ENCODE results near the gene ACBD5.
"Not testable (repeated sequence)": the region's sequence is repeated elsewhere in the genome, so short reads cannot be mapped to it uniquely, and the experiment has no call there.

The ACBD5 gene

GRCh38 chr10:27247006-27247405 is 6.4 kb upstream of the ACBD5 start:
- peaks cover 17% of the 10 kb centered on the region for H3K4me1 Mint-ChIP-seq (ENCODE audit: low read depth)
- H3K27me3 Mint-ChIP-seq, result no peaks in the 10 kb centered on the region
- H3K27ac Mint-ChIP-seq, result no peak overlapping the region
- H3K9me3 Mint-ChIP-seq (ENCODE audit: low read depth), result no peaks in the 10 kb centered on the region
- H3K36me3 Mint-ChIP-seq, result peaks cover 5% of the 10 kb centered on the region
- no peak overlapping the region for H3K4me3 Mint-ChIP-seq

GRCh38 chr10:27245836-27246235 is 5.2 kb upstream of the ACBD5 start:
- Mint-ChIP-seq H3K4me1 (ENCODE audit: low read depth) (peaks cover 19% of the 10 kb centered on the region), H3K9me3 (ENCODE audit: low read depth) (no peaks in the 10 kb centered on the region), H3K4me3 (no peak overlapping the region), H3K27me3 (no peaks in the 10 kb centered on the region), H3K27ac (no peak overlapping the region), H3K36me3 (peaks cover 5% of the 10 kb centered on the region)

- no peak overlapping the region for H3K4me3 Mint-ChIP-seq
Observed at GRCh38 chr10:27244976-27245375, 4.4 kb upstream of the ACBD5 start.

GRCh38 chr10:27242951-27243551 is 2.5 kb upstream of the ACBD5 start:
- Mint-ChIP-seq H3K27me3 (no peaks in the 10 kb centered on the region), H3K4me3 (peak overlapping the region; percentile 98), H3K9me3 (ENCODE audit: low read depth) (no peaks in the 10 kb centered on the region), H3K27ac (peak overlapping the region; percentile 98), H3K4me1 (ENCODE audit: low read depth) (peaks cover 33% of the 10 kb centered on the region), H3K36me3 (peaks cover 3% of the 10 kb centered on the region)

More at GRCh38 chr10:27244976-27245375, 4.4 kb upstream of the ACBD5 start:
- peaks cover 21% of the 10 kb centered on the region for H3K4me1 Mint-ChIP-seq (ENCODE audit: low read depth)
- no peak overlapping the region for H3K27ac Mint-ChIP-seq
- no peaks in the 10 kb centered on the region for H3K27me3 Mint-ChIP-seq
- H3K9me3 Mint-ChIP-seq (ENCODE audit: low read depth), result no peaks in the 10 kb centered on the region
- peaks cover 5% of the 10 kb centered on the region for H3K36me3 Mint-ChIP-seq

- H3K4me1 Mint-ChIP-seq (ENCODE audit: low read depth), result peaks cover 33% of the 10 kb centered on the region
- H3K27ac Mint-ChIP-seq, result peak overlapping the region; percentile 98
- peaks cover 3% of the 10 kb centered on the region for H3K36me3 Mint-ChIP-seq
- H3K27me3 Mint-ChIP-seq, result no peaks in the 10 kb centered on the region
- peak overlapping the region; percentile 98 for H3K4me3 Mint-ChIP-seq
- H3K9me3 Mint-ChIP-seq (ENCODE audit: low read depth), result no peaks in the 10 kb centered on the region
Observed at GRCh38 chr10:27242473-27242950, 1.9 kb upstream of the ACBD5 start.

GRCh38 chr10:27241652-27242472 is 1.3 kb upstream of the ACBD5 start:
- Mint-ChIP-seq H3K4me3 (peak overlapping the region; percentile 98), H3K27ac (peak overlapping the region; percentile 98), H3K4me1 (ENCODE audit: low read depth) (peaks cover 33% of the 10 kb centered on the region), H3K27me3 (no peaks in the 10 kb centered on the region), H3K9me3 (ENCODE audit: low read depth) (no peaks in the 10 kb centered on the region), H3K36me3 (peaks cover 3% of the 10 kb centered on the region)

GRCh38 chr10:27241010-27241651 is 534 bp upstream of the ACBD5 start:
- H3K27me3 Mint-ChIP-seq, result no peaks in the 10 kb centered on the region
- H3K27ac Mint-ChIP-seq, result peak overlapping the region; percentile 98
- peak overlapping the region; percentile 98 for H3K4me3 Mint-ChIP-seq
- no peaks in the 10 kb centered on the region for H3K9me3 Mint-ChIP-seq (ENCODE audit: low read depth)
- H3K36me3 Mint-ChIP-seq, result no peaks in the 10 kb centered on the region
- peaks cover 33% of the 10 kb centered on the region for H3K4me1 Mint-ChIP-seq (ENCODE audit: low read depth)

- not testable (repeated sequence) for H3K4me3 Mint-ChIP-seq; H3K27ac Mint-ChIP-seq; H3K27me3 Mint-ChIP-seq; H3K9me3 Mint-ChIP-seq (ENCODE audit: low read depth); H3K36me3 Mint-ChIP-seq
- H3K4me1 Mint-ChIP-seq (ENCODE audit: low read depth), result peaks cover 18% of the 10 kb centered on the region
Observed at GRCh38 chr10:27237531-27237930, 3.1 kb downstream of the ACBD5 start.

- H3K4me1 Mint-ChIP-seq (ENCODE audit: low read depth), result peaks cover 18% of the 10 kb centered on the region
- not testable (repeated sequence) for H3K27ac Mint-ChIP-seq; H3K36me3 Mint-ChIP-seq; H3K27me3 Mint-ChIP-seq; H3K4me3 Mint-ChIP-seq; H3K9me3 Mint-ChIP-seq (ENCODE audit: low read depth)
Observed at GRCh38 chr10:27236589-27237128, 3.9 kb downstream of the ACBD5 start.

GRCh38 chr10:27235706-27236105 is 4.9 kb downstream of the ACBD5 start:
- H3K4me3 Mint-ChIP-seq, result no peak overlapping the region
- H3K27me3 Mint-ChIP-seq, result no peaks in the 10 kb centered on the region
- H3K4me1 Mint-ChIP-seq (ENCODE audit: low read depth), result peaks cover 14% of the 10 kb centered on the region
- no peak overlapping the region for H3K27ac Mint-ChIP-seq
- no peaks in the 10 kb centered on the region for H3K36me3 Mint-ChIP-seq
- no peaks in the 10 kb centered on the region for H3K9me3 Mint-ChIP-seq (ENCODE audit: low read depth)

GRCh38 chr10:27230022-27230421 is 10.6 kb downstream of the ACBD5 start:
- Mint-ChIP-seq H3K4me1 (ENCODE audit: low read depth) (peaks cover 11% of the 10 kb centered on the region), H3K4me3 (no peak overlapping the region), H3K27me3 (no peaks in the 10 kb centered on the region), H3K9me3 (ENCODE audit: low read depth) (no peaks in the 10 kb centered on the region), H3K27ac (no peak overlapping the region), H3K36me3 (no peaks in the 10 kb centered on the region)

GRCh38 chr10:27225642-27226257 is 14.8 kb downstream of the ACBD5 start:
- Mint-ChIP-seq H3K27me3 (no peaks in the 10 kb centered on the region), H3K27ac (no peak overlapping the region), H3K4me3 (no peak overlapping the region), H3K9me3 (ENCODE audit: low read depth) (no peaks in the 10 kb centered on the region), H3K4me1 (ENCODE audit: low read depth) (peaks cover 14% of the 10 kb centered on the region), H3K36me3 (no peaks in the 10 kb centered on the region)

- Mint-ChIP-seq H3K27me3 (no peaks in the 10 kb centered on the region), H3K4me1 (ENCODE audit: low read depth) (peaks cover 14% of the 10 kb centered on the region), H3K27ac (no peak overlapping the region), H3K4me3 (no peak overlapping the region), H3K36me3 (no peaks in the 10 kb centered on the region), H3K9me3 (ENCODE audit: low read depth) (no peaks in the 10 kb centered on the region)
Observed at GRCh38 chr10:27225011-27225590, 15.5 kb downstream of the ACBD5 start.

- no peak overlapping the region for H3K27ac Mint-ChIP-seq
Observed at GRCh38 chr10:27223964-27224363, 16.6 kb downstream of the ACBD5 start.

More at GRCh38 chr10:27223964-27224363, 16.6 kb downstream of the ACBD5 start:
- Mint-ChIP-seq H3K4me1 (ENCODE audit: low read depth) (peaks cover 14% of the 10 kb centered on the region), H3K36me3 (peaks cover 4% of the 10 kb centered on the region), H3K27me3 (no peaks in the 10 kb centered on the region), H3K4me3 (no peak overlapping the region), H3K9me3 (ENCODE audit: low read depth) (no peaks in the 10 kb centered on the region)

All from activated naive CD8-positive, alpha-beta T cell (primary cell).